Tibial artery (tissue), 4 donors: ENCODE results near the gene MPC1L.
A peak's percentile ranks its signal among the peaks of the same experiment; 100 is the strongest.

Source experiments
- DNase-seq, 2 donors: peaks; one replicate each; pipeline ENCODE4 v3.0.0-alpha.2; 2019
- H3K27ac ChIP-seq, 2 donors: fragments of 200-600 bp; sonication (generic) in 1 of 2; 1 replicate in 1 of 2; 2 replicates in 1 of 2; pipeline ENCODE4 v1.5.1; 2018 to 2019; ENCODE audit warnings: mild to moderate bottlenecking in 1 of 2
- H3K27me3 ChIP-seq, 2 donors: fragments of 200-600 bp; sonication (generic) in 1 of 2; one replicate each; pipeline versions ENCODE4 v1.5.1 to v1.6.0; 2016 to 2019
- H3K36me3 ChIP-seq, 3 donors: fragments of 200-600 bp; sonication (generic) in 2 of 3; one replicate each; pipeline ENCODE4 v1.5.1; 2016 to 2019; ENCODE audit warnings: mild to moderate bottlenecking in 2 of 3
- H3K4me1 ChIP-seq, 4 donors: fragments of 200-600 bp; sonication (generic) in 2 of 4; 1 replicate in 3 of 4; 2 replicates in 1 of 4; pipeline ENCODE4 v1.5.1; 2016 to 2019
- H3K4me3 ChIP-seq, 2 donors: fragments of 200-600 bp; sonication (generic) in 1 of 2; 1 replicate in 1 of 2; 2 replicates in 1 of 2; pipeline ENCODE4 v1.5.1; 2018 to 2019; ENCODE audit warnings: mild to moderate bottlenecking in 2 of 2
- H3K9me3 ChIP-seq, 3 donors: fragments of 200-600 bp; sonication (generic) in 1 of 3; one replicate each; pipeline ENCODE4 v1.5.1; 2016 to 2019
- intact Hi-C: fragments of 100-400 bp; cut with DNase I; formaldehyde crosslinking; loops from one replicate; pipeline ENCODE4 v1.15.0; 2023; ENCODE audit warnings: low total_unique reads
- TF ChIP-seq, protein P1 (sequence below), 2 experiments: fragments of 200-600 bp in 1 of 2; fragments of 450-650 bp in 1 of 2; IDR thresholded peaks; one replicate each; pipeline ENCODE4 v1.5.1; 2017 to 2019; ENCODE audit warnings: antibody characterized with exemption in 2 of 2, mild to moderate bottlenecking in 1 of 2, moderate library complexity in 1 of 2

MPC1L gene

DNA sequence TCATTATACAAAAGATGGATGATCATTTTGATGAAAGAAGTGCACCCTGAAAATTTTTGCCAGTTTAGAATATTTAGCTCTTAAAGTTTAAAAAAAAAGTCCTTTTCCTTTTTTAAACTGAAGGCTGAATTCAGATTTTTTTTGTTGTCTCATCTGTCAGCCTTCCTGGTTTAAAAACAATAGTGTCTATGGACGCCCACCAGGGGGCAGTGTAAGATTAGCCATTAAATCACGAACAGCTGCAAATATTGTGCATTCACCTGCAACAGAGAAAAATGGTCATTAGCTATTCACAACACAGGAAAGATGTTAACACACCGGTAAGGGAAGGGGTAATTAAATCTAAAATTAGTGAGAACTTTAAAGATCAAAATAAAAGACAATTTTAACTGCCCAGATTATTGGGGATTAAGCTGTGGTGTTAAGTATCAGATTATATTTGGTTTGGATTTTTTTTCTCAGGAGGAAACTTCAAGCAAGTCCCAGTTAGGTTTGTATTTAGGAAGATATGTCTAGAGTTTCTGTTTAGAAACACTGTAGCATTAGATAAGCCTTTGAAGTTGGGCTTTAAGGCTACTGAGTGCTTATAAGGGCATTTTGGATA lies 28.5 kb downstream of the MPC1L start:
- H3K4me1 ChIP-seq = peaks cover 0 to 12% (median 5%) of the 10 kb centered on the region in 4 donors
- H3K36me3 ChIP-seq = peaks cover 0 to 4% (median 0%) of the 10 kb centered on the region in 3 donors
- H3K27me3 ChIP-seq = no peaks in the 10 kb centered on the region
- intact Hi-C loops = loop anchor here (2.0 kb wide), 1 partner anchor 141 kb away; no protein-coding TSS in a partner anchor
- TF ChIP-seq, protein P1, sequence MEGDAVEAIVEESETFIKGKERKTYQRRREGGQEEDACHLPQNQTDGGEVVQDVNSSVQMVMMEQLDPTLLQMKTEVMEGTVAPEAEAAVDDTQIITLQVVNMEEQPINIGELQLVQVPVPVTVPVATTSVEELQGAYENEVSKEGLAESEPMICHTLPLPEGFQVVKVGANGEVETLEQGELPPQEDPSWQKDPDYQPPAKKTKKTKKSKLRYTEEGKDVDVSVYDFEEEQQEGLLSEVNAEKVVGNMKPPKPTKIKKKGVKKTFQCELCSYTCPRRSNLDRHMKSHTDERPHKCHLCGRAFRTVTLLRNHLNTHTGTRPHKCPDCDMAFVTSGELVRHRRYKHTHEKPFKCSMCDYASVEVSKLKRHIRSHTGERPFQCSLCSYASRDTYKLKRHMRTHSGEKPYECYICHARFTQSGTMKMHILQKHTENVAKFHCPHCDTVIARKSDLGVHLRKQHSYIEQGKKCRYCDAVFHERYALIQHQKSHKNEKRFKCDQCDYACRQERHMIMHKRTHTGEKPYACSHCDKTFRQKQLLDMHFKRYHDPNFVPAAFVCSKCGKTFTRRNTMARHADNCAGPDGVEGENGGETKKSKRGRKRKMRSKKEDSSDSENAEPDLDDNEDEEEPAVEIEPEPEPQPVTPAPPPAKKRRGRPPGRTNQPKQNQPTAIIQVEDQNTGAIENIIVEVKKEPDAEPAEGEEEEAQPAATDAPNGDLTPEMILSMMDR (IDR thresholded peaks at IDR 0.05) = peak; percentile 52 to 73
- peak in 1 of 2 donors; percentile 63 for DNase-seq
- no peak overlapping the region for H3K27ac ChIP-seq
- H3K9me3 ChIP-seq = no peaks in the 10 kb centered on the region
- H3K4me3 ChIP-seq = no peak overlapping the region

DNA sequence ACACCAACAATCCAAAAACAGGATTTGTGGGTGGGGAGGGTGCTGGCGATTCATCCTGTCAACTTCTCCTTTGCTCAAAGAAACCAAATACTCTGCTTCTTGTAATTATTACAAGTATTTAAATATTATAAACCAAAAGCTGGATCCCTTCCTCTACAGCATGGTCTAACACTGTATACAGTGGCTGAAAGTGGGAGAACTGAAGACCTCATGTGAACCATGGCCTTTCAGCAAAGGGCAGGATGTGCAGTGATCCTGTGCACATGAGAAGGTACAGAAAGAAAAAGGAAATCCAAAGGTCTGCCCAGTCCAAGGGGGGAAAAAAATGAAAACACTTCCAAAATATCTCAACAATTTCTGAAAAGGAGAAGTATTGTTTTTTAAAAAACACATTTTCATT lies 29.4 kb downstream of the MPC1L start:
- H3K27ac ChIP-seq = peak overlapping the region in 1 of 2 donors; percentile 43
- H3K36me3 ChIP-seq = peaks cover 0 to 10% (median 6%) of the 10 kb centered on the region in 3 donors
- no peak for DNase-seq
- H3K9me3 ChIP-seq = no peaks in the 10 kb centered on the region
- intact Hi-C loops = loop anchor here (2.0 kb wide), 1 partner anchor 140 kb away; no protein-coding TSS in a partner anchor
- no peak overlapping the region for H3K4me3 ChIP-seq
- TF ChIP-seq, protein P1 (IDR thresholded peaks at IDR 0.05) = no peak
- H3K4me1 ChIP-seq = peaks cover 0 to 12% (median 3%) of the 10 kb centered on the region in 4 donors
- no peaks in the 10 kb centered on the region for H3K27me3 ChIP-seq

DNA sequence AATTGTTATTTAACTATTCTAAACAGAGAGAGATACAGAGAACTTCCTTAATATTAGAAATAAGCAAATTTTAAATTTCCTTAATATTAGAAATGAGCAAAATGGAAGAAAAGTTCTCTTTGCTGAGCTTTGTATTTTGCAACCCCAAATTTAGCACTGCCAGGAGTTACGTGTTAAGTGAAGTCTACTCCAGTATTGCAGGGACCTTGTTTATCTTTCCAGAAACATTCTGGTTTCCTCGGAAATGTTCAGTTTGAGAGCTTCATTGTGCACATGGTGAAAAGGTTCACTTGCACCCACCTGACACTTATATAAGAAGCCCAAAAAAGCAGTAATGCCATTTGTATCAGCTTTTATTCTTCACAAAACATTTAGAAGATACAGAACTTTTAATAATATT lies 30.3 kb downstream of the MPC1L start:
- intact Hi-C loops = loop anchor here (2.0 kb wide), 1 partner anchor 139 kb away; no protein-coding TSS in a partner anchor
- H3K4me3 ChIP-seq = no peak overlapping the region
- no peaks in the 10 kb centered on the region for H3K9me3 ChIP-seq
- TF ChIP-seq, protein P1 (IDR thresholded peaks at IDR 0.05) = no peak
- no peaks in the 10 kb centered on the region for H3K27me3 ChIP-seq
- peak overlapping the region; percentile 6 to 43 for H3K27ac ChIP-seq
- H3K36me3 ChIP-seq = peaks cover 0 to 19% (median 13%) of the 10 kb centered on the region in 3 donors
- DNase-seq = no peak
- peaks cover 0 to 7% (median 0%) of the 10 kb centered on the region in 4 donors for H3K4me1 ChIP-seq

DNA sequence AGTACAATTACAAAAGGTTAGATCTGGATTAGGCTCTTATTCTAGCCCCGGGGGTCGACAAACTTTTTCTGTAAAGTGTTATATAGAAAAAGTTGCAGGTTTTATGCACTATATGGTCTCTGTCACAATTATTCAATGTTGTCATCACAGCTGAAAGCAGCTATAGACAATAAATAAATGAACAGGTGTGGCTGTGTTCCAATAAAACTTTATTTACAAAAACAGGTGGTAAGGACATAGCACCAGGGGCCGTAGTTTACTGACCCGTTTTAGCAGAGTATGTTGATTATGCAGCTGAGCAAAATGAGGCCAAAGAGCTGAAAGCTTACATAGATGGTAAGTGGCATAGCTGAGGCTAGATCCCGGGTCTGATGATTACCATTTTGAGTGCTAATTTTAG lies 37.2 kb downstream of the MPC1L start:
- no peak overlapping the region for H3K27ac ChIP-seq
- H3K36me3 ChIP-seq = peaks cover 0 to 50% (median 23%) of the 10 kb centered on the region in 3 donors
- H3K4me1 ChIP-seq = no peaks in the 10 kb centered on the region
- TF ChIP-seq, protein P1 (IDR thresholded peaks at IDR 0.05) = no peak
- H3K9me3 ChIP-seq = no peaks in the 10 kb centered on the region
- DNase-seq = no peak
- H3K27me3 ChIP-seq = no peaks in the 10 kb centered on the region
- intact Hi-C loops = no loop called here
- no peak overlapping the region for H3K4me3 ChIP-seq

DNA sequence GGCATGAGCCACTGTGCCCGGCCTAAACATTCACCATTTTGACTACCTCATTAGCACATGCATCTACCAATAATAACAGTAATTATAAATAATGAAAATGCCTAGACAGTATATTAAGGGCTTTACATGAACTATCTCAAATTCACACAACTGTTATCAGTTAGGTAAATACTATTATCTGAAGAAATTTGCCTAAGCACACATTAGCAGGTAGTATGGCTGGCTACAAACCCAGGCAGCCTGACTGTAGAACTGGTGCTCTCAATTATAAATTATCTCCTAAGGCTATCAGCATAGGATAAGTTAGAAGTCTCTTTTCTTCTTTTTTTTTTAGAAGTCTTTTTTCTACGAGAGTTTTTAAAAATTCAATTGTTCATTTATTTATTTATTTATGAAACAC lies 38.3 kb downstream of the MPC1L start:
- no peaks in the 10 kb centered on the region for H3K4me1 ChIP-seq
- TF ChIP-seq, protein P1 (IDR thresholded peaks at IDR 0.05) = no peak
- intact Hi-C loops = no loop called here
- DNase-seq = no peak
- H3K9me3 ChIP-seq = no peaks in the 10 kb centered on the region
- no peak overlapping the region for H3K27ac ChIP-seq
- H3K4me3 ChIP-seq = no peak overlapping the region
- peaks cover 0 to 62% (median 23%) of the 10 kb centered on the region in 3 donors for H3K36me3 ChIP-seq
- H3K27me3 ChIP-seq = no peaks in the 10 kb centered on the region
